GM18505 (cell line): ENCODE measurements around the gene NT5DC1.
A peak's percentile ranks its signal among the peaks of the same experiment; 100 is the strongest.
"Not testable (repeated sequence)": the region's sequence is repeated elsewhere in the genome, so short reads cannot be mapped to it uniquely, and the experiment has no call there.

ENCODE experiments used
- ATAC-seq: cut with Tn5 transposase; IDR thresholded peaks from one replicate; pipeline ENCODE4 v1.9.1; 2021; ENCODE audit not compliant: unreplicated experiment
- POLR2A ChIP-seq: IDR thresholded peaks from 4 replicates; pipeline ENCODE4 v1.6.1; 2011; ENCODE audit warnings: borderline replicate concordance; ENCODE audit not compliant: insufficient read depth, insufficient read length; ENCODE audit errors: extremely low read depth

Gene NT5DC1

GRCh38 chr6:116280161-116280932, 179.7 kb downstream of the NT5DC1 start:
- no peak for TF ChIP-seq POLR2A
- ATAC-seq, result no peak

GRCh38 chr6:116280933-116281316, 180.3 kb downstream of the NT5DC1 start:
- no peak for TF ChIP-seq POLR2A
- ATAC-seq, result no peak

GRCh38 chr6:116282698-116283097, 182.0 kb downstream of the NT5DC1 start:
- ATAC-seq, result no peak

GRCh38 chr6:116283191-116283590, 182.5 kb downstream of the NT5DC1 start:
- no peak for ATAC-seq
- no peak for TF ChIP-seq POLR2A

More at GRCh38 chr6:116282698-116283097, 182.0 kb downstream of the NT5DC1 start:
- no peak for TF ChIP-seq POLR2A

- not testable (repeated sequence) for ATAC-seq
These were observed 184.3 kb downstream of the NT5DC1 start for GRCh38 chr6:116284984-116285383.

- no peak for TF ChIP-seq POLR2A
- no peak for ATAC-seq
These were observed 186.2 kb downstream of the NT5DC1 start for GRCh38 chr6:116286773-116287358.

- no peak for TF ChIP-seq POLR2A
- peak; percentile 58 for ATAC-seq
These were observed 187.1 kb downstream of the NT5DC1 start for GRCh38 chr6:116287689-116288282.

- no peak for ATAC-seq
- TF ChIP-seq POLR2A, result no peak
These were observed 189.2 kb downstream of the NT5DC1 start for GRCh38 chr6:116289876-116290275.

- no peak for ATAC-seq
- no peak for TF ChIP-seq POLR2A
These were observed 190.1 kb downstream of the NT5DC1 start for GRCh38 chr6:116290799-116291198.

- no peak for ATAC-seq
- no peak for TF ChIP-seq POLR2A
These were observed 191.2 kb downstream of the NT5DC1 start for GRCh38 chr6:116291701-116292396.

GRCh38 chr6:116292553-116292952, 191.9 kb downstream of the NT5DC1 start:
- TF ChIP-seq POLR2A, result no peak
- no peak for ATAC-seq

- ATAC-seq, result no peak
- TF ChIP-seq POLR2A, result no peak
These were observed 197.6 kb downstream of the NT5DC1 start for GRCh38 chr6:116298273-116298672.

GRCh38 chr6:116298973-116299372, 198.3 kb downstream of the NT5DC1 start:
- ATAC-seq, result no peak
- no peak for TF ChIP-seq POLR2A
